ENCODE measurements around the gene CCL14. TPM values are rescaled to one million over a fixed set of nuclear protein-coding genes. Genes with fewer than 3 reads are reported as not detected.

CCL14 gene
- polyA plus RNA-seq, 1 of the 3 experiments (the other 2 are of a cell fraction), result not detected

DNA sequence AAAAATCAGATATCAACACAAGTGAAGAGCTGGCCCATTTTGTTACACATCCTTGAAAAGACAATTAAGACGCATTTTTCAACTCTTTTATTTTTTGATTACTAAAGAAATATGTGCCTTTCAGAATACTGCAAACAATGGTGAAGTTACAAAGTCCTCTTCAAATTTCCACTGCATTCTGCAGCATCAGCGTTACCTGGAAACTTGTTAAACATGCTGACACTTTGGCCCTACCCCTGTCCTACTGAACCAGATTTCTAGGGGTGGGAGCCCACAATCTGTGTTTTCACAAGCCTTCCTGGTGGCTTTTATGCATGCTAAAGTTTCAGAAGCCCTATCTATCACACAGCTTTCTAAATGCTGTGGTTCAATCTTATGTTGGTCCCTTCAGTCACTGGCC, 4.5 kb upstream of the CCL14 start:
- POLR2A ChIA-PET, result no interaction called here
- WGBS (ENCODE audit: low lambda C conversion rate), result 11% methylated on average over 2 of the region's 2 CpGs

GRCh38 chr17:35988164-35988563, 1.6 kb upstream of the CCL14 start:
- H3K27me3 ChIP-seq (ENCODE audit: insufficient read depth), result peaks cover 23% of the 10 kb centered on the region; the same call in 1 of the 2 replicates
- H3K4me2 ChIP-seq, result no peak overlapping the region
- TF ChIP-seq GATA2 (CRISPR knock-in tag; IDR thresholded peaks at IDR 0.05) (no peak), JUND (IDR thresholded peaks at IDR 0.05) (no peak), GABPA (IDR thresholded peaks at IDR 0.05; ENCODE audit: low read depth) (no peak), TCF12 (IDR thresholded peaks at IDR 0.05) (no peak), EP300 (IDR thresholded peaks at IDR 0.05; ENCODE audit: borderline replicate concordance in 1 of 2, low read depth in 1 of 2, low read length in 1 of 2) (no peak), NFIC (IDR thresholded peaks at IDR 0.05; ENCODE audit: borderline replicate concordance) (no peak), TAF1 (IDR thresholded peaks at IDR 0.05; ENCODE audit: borderline replicate concordance, low read depth, low read length) (no peak)
- no peaks in the 10 kb centered on the region for H4K20me1 ChIP-seq (ENCODE audit: insufficient read depth)
- no peak overlapping the region for H2AFZ ChIP-seq (ENCODE audit: low read depth)
- no peak for DNase-seq
- CTCF ChIA-PET, result no interaction called here
- POLR2A ChIA-PET, result no interaction called here
- no peaks in the 10 kb centered on the region for H3K9me2 ChIP-seq
- no peak overlapping the region for H3K27ac ChIP-seq (ENCODE audit: low read depth in 2 of 2, low read length in 1 of 2)
- H3K4me1 ChIP-seq (ENCODE audit: control insufficient read depth in 1 of 2, insufficient read depth in 2 of 2, low read depth in 1 of 2, low read length in 1 of 2), result no peaks in the 10 kb centered on the region
- H3K79me2 ChIP-seq (ENCODE audit: insufficient read depth), result no peaks in the 10 kb centered on the region
- no peak overlapping the region for H3K9ac ChIP-seq
- H3F3A ChIP-seq (replicated peaks; ENCODE audit: insufficient read depth), result no peaks in the 10 kb centered on the region
- H3K36me3 ChIP-seq (replicated peaks in 1 of 2; ENCODE audit: control insufficient read depth in 1 of 2, insufficient read depth in 2 of 2, low read length in 1 of 2), result no peaks in the 10 kb centered on the region
- no peaks in the 10 kb centered on the region for H3K9me3 ChIP-seq
- no peak overlapping the region for H3K4me3 ChIP-seq (ENCODE audit: low read depth in 2 of 2, low read length in 1 of 2)

More for the DNA sequence above, 4.5 kb upstream of the CCL14 start:
- no peak overlapping the region for H3K4me2 ChIP-seq
- no peak overlapping the region for H3K27ac ChIP-seq (ENCODE audit: low read depth in 2 of 2, low read length in 1 of 2)
- no peak overlapping the region for H3K4me3 ChIP-seq (ENCODE audit: low read depth in 2 of 2, low read length in 1 of 2)
- no peaks in the 10 kb centered on the region for H3K36me3 ChIP-seq (replicated peaks in 1 of 2; ENCODE audit: control insufficient read depth in 1 of 2, insufficient read depth in 2 of 2, low read length in 1 of 2)
- H4K20me1 ChIP-seq (ENCODE audit: insufficient read depth), result no peaks in the 10 kb centered on the region
- H3K9me3 ChIP-seq, result no peaks in the 10 kb centered on the region
- peaks cover 6% of the 10 kb centered on the region; the same call in 1 of the 2 replicates for H3K27me3 ChIP-seq (ENCODE audit: insufficient read depth)
- H3K4me1 ChIP-seq (ENCODE audit: control insufficient read depth in 1 of 2, insufficient read depth in 2 of 2, low read depth in 1 of 2, low read length in 1 of 2), result no peaks in the 10 kb centered on the region
- H3K9me2 ChIP-seq, result no peaks in the 10 kb centered on the region
- H2AFZ ChIP-seq (ENCODE audit: low read depth), result no peak overlapping the region
- DNase-seq, result no peak
- TF ChIP-seq RCOR1 (IDR thresholded peaks at IDR 0.05; ENCODE audit: low read length) (no peak), GATA2 (CRISPR knock-in tag; IDR thresholded peaks at IDR 0.05) (no peak), FOXJ3 (CRISPR knock-in tag; IDR thresholded peaks at IDR 0.05) (no peak), TAF1 (IDR thresholded peaks at IDR 0.05; ENCODE audit: borderline replicate concordance, low read depth, low read length) (no peak), NRF1 (IDR thresholded peaks at IDR 0.05; ENCODE audit: low read depth, low read length) (no peak), FOSL2 (IDR thresholded peaks at IDR 0.05; ENCODE audit: borderline replicate concordance, low read depth) (no peak), YY1 (IDR thresholded peaks at IDR 0.05; ENCODE audit: low read depth) (no peak), ZBTB33 (IDR thresholded peaks at IDR 0.05; ENCODE audit: borderline replicate concordance, low read depth) (no peak), JUND (IDR thresholded peaks at IDR 0.05) (no peak), MEF2A (IDR thresholded peaks at IDR 0.05; ENCODE audit: borderline replicate concordance, low read depth) (no peak)
- TF ChIP-seq, protein P1, sequence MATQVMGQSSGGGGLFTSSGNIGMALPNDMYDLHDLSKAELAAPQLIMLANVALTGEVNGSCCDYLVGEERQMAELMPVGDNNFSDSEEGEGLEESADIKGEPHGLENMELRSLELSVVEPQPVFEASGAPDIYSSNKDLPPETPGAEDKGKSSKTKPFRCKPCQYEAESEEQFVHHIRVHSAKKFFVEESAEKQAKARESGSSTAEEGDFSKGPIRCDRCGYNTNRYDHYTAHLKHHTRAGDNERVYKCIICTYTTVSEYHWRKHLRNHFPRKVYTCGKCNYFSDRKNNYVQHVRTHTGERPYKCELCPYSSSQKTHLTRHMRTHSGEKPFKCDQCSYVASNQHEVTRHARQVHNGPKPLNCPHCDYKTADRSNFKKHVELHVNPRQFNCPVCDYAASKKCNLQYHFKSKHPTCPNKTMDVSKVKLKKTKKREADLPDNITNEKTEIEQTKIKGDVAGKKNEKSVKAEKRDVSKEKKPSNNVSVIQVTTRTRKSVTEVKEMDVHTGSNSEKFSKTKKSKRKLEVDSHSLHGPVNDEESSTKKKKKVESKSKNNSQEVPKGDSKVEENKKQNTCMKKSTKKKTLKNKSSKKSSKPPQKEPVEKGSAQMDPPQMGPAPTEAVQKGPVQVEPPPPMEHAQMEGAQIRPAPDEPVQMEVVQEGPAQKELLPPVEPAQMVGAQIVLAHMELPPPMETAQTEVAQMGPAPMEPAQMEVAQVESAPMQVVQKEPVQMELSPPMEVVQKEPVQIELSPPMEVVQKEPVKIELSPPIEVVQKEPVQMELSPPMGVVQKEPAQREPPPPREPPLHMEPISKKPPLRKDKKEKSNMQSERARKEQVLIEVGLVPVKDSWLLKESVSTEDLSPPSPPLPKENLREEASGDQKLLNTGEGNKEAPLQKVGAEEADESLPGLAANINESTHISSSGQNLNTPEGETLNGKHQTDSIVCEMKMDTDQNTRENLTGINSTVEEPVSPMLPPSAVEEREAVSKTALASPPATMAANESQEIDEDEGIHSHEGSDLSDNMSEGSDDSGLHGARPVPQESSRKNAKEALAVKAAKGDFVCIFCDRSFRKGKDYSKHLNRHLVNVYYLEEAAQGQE (IDR thresholded peaks at IDR 0.05; ENCODE audit: low read depth, low read length), result no peak
- no peak overlapping the region for H3K9ac ChIP-seq
- CTCF ChIA-PET, result interaction anchor here (1.0 to 2.7 kb wide), 2 partner anchors 16 to 20 kb away, joined by 3 to 10 read pairs; no protein-coding TSS in a partner anchor
- H3F3A ChIP-seq (replicated peaks; ENCODE audit: insufficient read depth), result no peaks in the 10 kb centered on the region
- H3K79me2 ChIP-seq (ENCODE audit: insufficient read depth), result no peaks in the 10 kb centered on the region

Data from SK-N-SH (cell line).